ENCODE results near the gene ZNF253. TPM values are rescaled to one million over a fixed set of nuclear protein-coding genes. Genes with fewer than 3 reads are reported as not detected.

Gene ZNF253
- total and polyA plus RNA-seq, 9 of the 15 experiments (the other 6 are each of a cell fraction or from before 2014, with no cell fraction given): 4.0 to 14.4 (median 7.5) TPM

GRCh38 chr19:19865750-19866610, at the start of gene ZNF253 (continued):
- no peak for TF ChIP-seq RERE (CRISPR knock-in tag; IDR thresholded peaks at IDR 0.05; ENCODE audit: borderline replicate concordance)
- TF ChIP-seq ZZZ3 (IDR thresholded peaks at IDR 0.05): no peak
- no peak for TF ChIP-seq SMARCA4 (IDR thresholded peaks at IDR 0.05)
- TF ChIP-seq NUFIP1 (IDR thresholded peaks at IDR 0.05; ENCODE audit: partially characterized antibody): no peak
- no peak for TF ChIP-seq CAMTA2 (CRISPR knock-in tag; conservative IDR thresholded peaks at IDR 0.05)
- peak; percentile 98 for TF ChIP-seq MEIS2 (IDR thresholded peaks at IDR 0.05; ENCODE audit: partially characterized antibody)
- TF ChIP-seq FOXO4 (CRISPR knock-in tag; IDR thresholded peaks at IDR 0.05): no peak
- TF ChIP-seq ELK3 (CRISPR knock-in tag; IDR thresholded peaks at IDR 0.05): no peak
- no peak for TF ChIP-seq TSC22D4 (tag; IDR thresholded peaks at IDR 0.05)
- TF ChIP-seq HDAC8 (tag; IDR thresholded peaks at IDR 0.05): no peak
- no peak for TF ChIP-seq LARP7 (IDR thresholded peaks at IDR 0.05)
- 0 out of 2 replicates have a peak, but pooled peaks have one; percentile 20 for TF ChIP-seq HINFP (tag; conservative IDR thresholded peaks at IDR 0.05; ENCODE audit: low read depth)
- peak in 1 of 2 experiments; percentile 22; a peak in 2 of 4 replicates for TF ChIP-seq NRF1 (conservative IDR thresholded peaks at IDR 0.05 in 1 of 2, IDR thresholded peaks at IDR 0.05 in 1 of 2)
- TF ChIP-seq IRF1 (CRISPR knock-in tag; IDR thresholded peaks at IDR 0.05; ENCODE audit: borderline replicate concordance): no peak
- TF ChIP-seq SNIP1 (IDR thresholded peaks at IDR 0.05; ENCODE audit: low read depth): no peak

Measured in K562 (cell line).